Parathyroid adenoma (tissue), 2 donors: Measurements from ENCODE around the gene OR6S1.

Experiments
- H2AFZ ChIP-seq: fragments of 300-600 bp; sonication (generic); one replicate; pipeline ENCODE4 v1.7.0; 2017; ENCODE audit warnings: antibody characterized with exemption, mild to moderate bottlenecking
- H3K27ac ChIP-seq: fragments of 300-600 bp; sonication (generic); one replicate; pipeline ENCODE4 v1.7.0; 2017
- H3K27me3 ChIP-seq: fragments of 300-600 bp; sonication (generic); one replicate; pipeline ENCODE4 v1.7.0; 2017; ENCODE audit warnings: low read length; ENCODE audit not compliant: control insufficient read depth, insufficient read depth
- H3K36me3 ChIP-seq: fragments of 300-600 bp; sonication (generic); one replicate; pipeline ENCODE4 v1.7.0; 2017; ENCODE audit warnings: low read length; ENCODE audit not compliant: control insufficient read depth, insufficient read depth
- H3K4me1 ChIP-seq: fragments of 300-600 bp; sonication (generic); one replicate; pipeline ENCODE4 v1.7.0; 2017; ENCODE audit warnings: control low read depth
- H3K4me2 ChIP-seq: fragments of 300-600 bp; sonication (generic); one replicate; pipeline ENCODE4 v1.7.0; 2017; ENCODE audit warnings: low read length
- H3K4me3 ChIP-seq: fragments of 300-600 bp; sonication (generic); one replicate; pipeline ENCODE4 v1.7.0; 2017; ENCODE audit warnings: low read depth, low read length
- H3K79me2 ChIP-seq: fragments of 300-600 bp; sonication (generic); one replicate; pipeline ENCODE4 v1.7.0; 2017; ENCODE audit warnings: control low read depth
- H3K9ac ChIP-seq: fragments of 300-600 bp; sonication (generic); one replicate; pipeline ENCODE4 v1.7.0; 2017; ENCODE audit warnings: mild to moderate bottlenecking
- H3K9me3 ChIP-seq: fragments of 300-600 bp; sonication (generic); one replicate; pipeline ENCODE4 v1.7.0; 2017; ENCODE audit warnings: low read length; ENCODE audit not compliant: control insufficient read depth
- TF ChIP-seq, protein P1 (sequence below): fragments of 300-600 bp; sonication (generic); IDR thresholded peaks from one replicate; pipeline ENCODE4 v1.7.0; 2017; ENCODE audit warnings: antibody characterized with exemption, mild to moderate bottlenecking
- donor health status: primary hyperparathyroidism.

The OR6S1 gene

DNA sequence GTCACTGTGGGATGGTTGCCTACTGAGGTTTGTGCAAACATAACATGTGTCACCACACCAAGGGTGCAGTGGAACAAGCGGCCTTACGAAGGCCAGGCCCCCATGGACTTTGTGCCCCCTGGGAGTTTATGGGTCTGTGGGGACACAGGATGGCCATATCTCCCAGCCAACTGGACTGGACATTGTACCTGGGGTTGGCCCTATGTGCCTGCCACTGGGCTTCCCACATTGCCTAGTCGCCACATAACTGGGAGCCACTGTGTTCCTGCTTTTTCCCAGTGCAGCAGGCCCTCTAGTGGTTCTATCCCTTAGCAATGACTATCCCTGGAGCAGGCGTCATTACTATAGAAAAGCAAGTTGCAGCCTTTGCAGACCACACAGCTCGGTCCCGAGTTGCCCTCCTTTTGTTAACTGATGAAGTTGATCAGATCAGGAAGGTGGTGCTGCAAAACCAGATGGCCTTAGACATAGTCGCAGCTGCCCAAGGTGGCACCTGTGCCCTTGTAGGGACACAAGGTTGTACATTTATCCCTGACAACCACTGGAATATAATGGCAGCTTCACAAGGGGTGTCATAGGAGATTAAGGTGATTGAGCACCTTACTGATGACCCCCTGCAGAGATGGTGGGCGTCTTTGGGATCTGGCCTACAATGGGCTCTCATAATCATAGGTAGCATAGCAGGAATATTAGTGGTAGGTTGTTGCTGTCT, 35.1 kb downstream of the OR6S1 start:
- no peaks in the 10 kb centered on the region for H3K27me3 ChIP-seq

DNA sequence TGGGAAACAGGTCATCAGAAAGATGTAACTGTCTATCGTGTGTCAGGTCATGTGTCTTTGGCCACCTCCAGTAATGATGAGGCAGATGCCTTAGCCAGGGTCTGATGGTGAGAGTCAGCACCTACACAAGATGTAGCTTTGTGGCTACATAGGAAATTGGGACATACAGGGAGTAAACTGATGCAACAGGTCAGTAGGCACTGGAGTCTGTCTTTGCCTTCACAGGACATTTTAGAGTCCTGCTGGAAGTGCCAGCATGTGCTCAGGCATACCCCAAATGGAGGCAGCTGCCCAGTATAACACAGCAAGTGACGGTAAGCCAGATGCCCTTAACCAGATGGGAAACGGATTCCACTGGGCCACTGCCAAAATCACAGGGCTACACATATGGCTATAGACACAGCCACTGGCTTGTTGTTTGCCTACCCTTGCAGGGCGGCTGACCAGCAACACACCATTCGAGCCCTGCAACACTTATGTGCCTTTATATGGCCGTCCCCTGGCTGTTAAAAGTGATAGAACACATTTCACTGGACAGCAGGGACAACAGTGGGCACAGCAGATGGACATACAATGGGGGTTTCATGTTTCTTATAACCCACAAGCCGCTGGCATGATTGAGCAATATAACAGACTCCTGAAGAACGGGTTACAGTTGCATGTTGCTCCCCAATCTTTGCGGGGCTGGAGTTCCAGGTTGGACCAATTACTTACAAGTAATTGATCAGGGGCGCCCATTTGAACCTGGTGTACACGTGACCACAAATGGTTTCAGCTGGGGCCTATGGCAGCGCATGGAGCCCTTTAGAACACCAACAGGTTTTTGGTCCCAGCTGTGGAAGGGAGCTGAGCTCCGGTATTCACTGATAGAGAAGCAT, 37.4 kb downstream of the OR6S1 start:
- Histone ChIP-seq H3K4me1 (no peaks in the 10 kb centered on the region), H2AFZ (no peak overlapping the region)
- TF ChIP-seq, protein P1, sequence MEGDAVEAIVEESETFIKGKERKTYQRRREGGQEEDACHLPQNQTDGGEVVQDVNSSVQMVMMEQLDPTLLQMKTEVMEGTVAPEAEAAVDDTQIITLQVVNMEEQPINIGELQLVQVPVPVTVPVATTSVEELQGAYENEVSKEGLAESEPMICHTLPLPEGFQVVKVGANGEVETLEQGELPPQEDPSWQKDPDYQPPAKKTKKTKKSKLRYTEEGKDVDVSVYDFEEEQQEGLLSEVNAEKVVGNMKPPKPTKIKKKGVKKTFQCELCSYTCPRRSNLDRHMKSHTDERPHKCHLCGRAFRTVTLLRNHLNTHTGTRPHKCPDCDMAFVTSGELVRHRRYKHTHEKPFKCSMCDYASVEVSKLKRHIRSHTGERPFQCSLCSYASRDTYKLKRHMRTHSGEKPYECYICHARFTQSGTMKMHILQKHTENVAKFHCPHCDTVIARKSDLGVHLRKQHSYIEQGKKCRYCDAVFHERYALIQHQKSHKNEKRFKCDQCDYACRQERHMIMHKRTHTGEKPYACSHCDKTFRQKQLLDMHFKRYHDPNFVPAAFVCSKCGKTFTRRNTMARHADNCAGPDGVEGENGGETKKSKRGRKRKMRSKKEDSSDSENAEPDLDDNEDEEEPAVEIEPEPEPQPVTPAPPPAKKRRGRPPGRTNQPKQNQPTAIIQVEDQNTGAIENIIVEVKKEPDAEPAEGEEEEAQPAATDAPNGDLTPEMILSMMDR: no peak

More for the DNA sequence above, 35.1 kb downstream of the OR6S1 start:
- Histone ChIP-seq H3K27ac (no peak overlapping the region), H3K4me3 (no peak overlapping the region), H3K36me3 (no peaks in the 10 kb centered on the region), H3K79me2 (no peaks in the 10 kb centered on the region), H3K4me2 (no peak overlapping the region), H3K9ac (no peak overlapping the region), H3K9me3 (no peaks in the 10 kb centered on the region), H3K4me1 (peaks cover 5% of the 10 kb centered on the region), H2AFZ (no peak overlapping the region)
- TF ChIP-seq, protein P1: peak; percentile 54

DNA sequence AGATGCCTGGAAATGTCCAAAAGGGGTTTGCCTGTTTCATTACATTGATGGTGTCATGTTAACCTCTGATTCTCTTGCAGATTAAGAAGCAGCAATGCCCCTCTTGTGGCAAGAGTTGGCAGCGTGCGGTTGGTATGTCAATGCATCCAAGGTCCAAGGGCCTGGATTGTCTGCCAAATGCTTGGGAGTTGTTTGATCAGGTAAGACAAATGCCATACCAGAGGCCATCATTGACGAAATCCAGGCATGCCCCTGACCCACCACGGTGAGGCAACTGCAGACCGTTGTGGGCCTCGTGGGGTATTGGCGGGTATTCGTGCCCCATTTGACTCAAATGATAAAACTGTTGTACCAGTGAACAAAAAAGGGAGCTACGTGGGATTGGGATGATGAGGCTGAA, 38.9 kb downstream of the OR6S1 start:
- TF ChIP-seq, protein P1: no peak
- Histone ChIP-seq H3K4me3 (no peak overlapping the region), H3K27me3 (no peaks in the 10 kb centered on the region), H3K4me2 (no peak overlapping the region), H3K36me3 (no peaks in the 10 kb centered on the region), H3K27ac (no peak overlapping the region), H3K79me2 (no peaks in the 10 kb centered on the region), H3K4me1 (no peaks in the 10 kb centered on the region), H3K9ac (no peak overlapping the region), H3K9me3 (no peaks in the 10 kb centered on the region), H2AFZ (no peak overlapping the region)

More for the DNA sequence above, 37.4 kb downstream of the OR6S1 start:
- no peak overlapping the region for H3K27ac ChIP-seq
- H3K36me3 ChIP-seq: no peaks in the 10 kb centered on the region
- no peaks in the 10 kb centered on the region for H3K27me3 ChIP-seq
- H3K9me3 ChIP-seq: no peaks in the 10 kb centered on the region
- no peak overlapping the region for H3K9ac ChIP-seq
- no peak overlapping the region for H3K4me2 ChIP-seq
- H3K79me2 ChIP-seq: no peaks in the 10 kb centered on the region
- no peak overlapping the region for H3K4me3 ChIP-seq

DNA sequence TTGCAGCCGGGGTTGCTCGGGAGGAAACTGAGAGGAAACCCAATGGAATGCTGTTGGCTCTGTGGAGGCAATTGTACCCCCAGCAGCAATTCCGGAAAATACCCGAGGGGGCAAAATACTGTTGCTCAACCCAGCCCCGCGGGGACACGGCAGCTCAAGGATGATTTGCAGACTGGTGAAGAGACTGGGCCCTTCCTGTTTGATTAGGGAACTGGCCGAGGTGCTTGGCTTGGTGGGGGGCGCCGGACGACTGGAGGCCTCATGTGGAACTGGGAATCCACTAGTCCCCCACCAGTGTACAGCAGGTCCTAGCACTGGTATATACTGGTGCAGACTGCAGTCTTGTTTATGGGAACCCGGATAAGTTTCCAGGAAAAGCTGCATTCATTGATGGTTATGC, 40.0 kb downstream of the OR6S1 start:
- no peak overlapping the region for H3K4me3 ChIP-seq
- H3K4me1 ChIP-seq: no peaks in the 10 kb centered on the region
- H2AFZ ChIP-seq: no peak overlapping the region
- H3K9me3 ChIP-seq: no peaks in the 10 kb centered on the region
- no peaks in the 10 kb centered on the region for H3K79me2 ChIP-seq
- H3K4me2 ChIP-seq: no peak overlapping the region
- no peaks in the 10 kb centered on the region for H3K36me3 ChIP-seq
- H3K27ac ChIP-seq: no peak overlapping the region
- H3K27me3 ChIP-seq: no peaks in the 10 kb centered on the region
- TF ChIP-seq, protein P1: no peak
- H3K9ac ChIP-seq: no peak overlapping the region
